GM13977 (cell line): Measurements from ENCODE around the gene GPR25.
A peak's percentile ranks its signal among the peaks of the same experiment; 100 is the strongest.

Source experiments
- DNase-seq: peaks from one replicate; pipeline ENCODE4 v3.0.0; 2012; ENCODE audit warnings: low spot score
- in situ Hi-C: fragments of 300-500 bp; cut with MboI; formaldehyde crosslinking; loops from one replicate; pipeline ENCODE4 v1.12.0; 2022; ENCODE audit warnings: low sequenced_read_pairs, low pct_unique_long_range_greater_than_20kb, mixed read lengths, inconsistent platforms; ENCODE audit not compliant: unreplicated experiment
- TF ChIP-seq, protein P1 (sequence below): IDR thresholded peaks from 2 replicates; pipeline ENCODE4 v1.5.1; 2012; ENCODE audit warnings: mild to moderate bottlenecking, control low read depth; ENCODE audit not compliant: insufficient read depth; ENCODE audit errors: extremely low read depth, missing control alignments

GPR25 gene, protein sequence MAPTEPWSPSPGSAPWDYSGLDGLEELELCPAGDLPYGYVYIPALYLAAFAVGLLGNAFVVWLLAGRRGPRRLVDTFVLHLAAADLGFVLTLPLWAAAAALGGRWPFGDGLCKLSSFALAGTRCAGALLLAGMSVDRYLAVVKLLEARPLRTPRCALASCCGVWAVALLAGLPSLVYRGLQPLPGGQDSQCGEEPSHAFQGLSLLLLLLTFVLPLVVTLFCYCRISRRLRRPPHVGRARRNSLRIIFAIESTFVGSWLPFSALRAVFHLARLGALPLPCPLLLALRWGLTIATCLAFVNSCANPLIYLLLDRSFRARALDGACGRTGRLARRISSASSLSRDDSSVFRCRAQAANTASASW

DNA sequence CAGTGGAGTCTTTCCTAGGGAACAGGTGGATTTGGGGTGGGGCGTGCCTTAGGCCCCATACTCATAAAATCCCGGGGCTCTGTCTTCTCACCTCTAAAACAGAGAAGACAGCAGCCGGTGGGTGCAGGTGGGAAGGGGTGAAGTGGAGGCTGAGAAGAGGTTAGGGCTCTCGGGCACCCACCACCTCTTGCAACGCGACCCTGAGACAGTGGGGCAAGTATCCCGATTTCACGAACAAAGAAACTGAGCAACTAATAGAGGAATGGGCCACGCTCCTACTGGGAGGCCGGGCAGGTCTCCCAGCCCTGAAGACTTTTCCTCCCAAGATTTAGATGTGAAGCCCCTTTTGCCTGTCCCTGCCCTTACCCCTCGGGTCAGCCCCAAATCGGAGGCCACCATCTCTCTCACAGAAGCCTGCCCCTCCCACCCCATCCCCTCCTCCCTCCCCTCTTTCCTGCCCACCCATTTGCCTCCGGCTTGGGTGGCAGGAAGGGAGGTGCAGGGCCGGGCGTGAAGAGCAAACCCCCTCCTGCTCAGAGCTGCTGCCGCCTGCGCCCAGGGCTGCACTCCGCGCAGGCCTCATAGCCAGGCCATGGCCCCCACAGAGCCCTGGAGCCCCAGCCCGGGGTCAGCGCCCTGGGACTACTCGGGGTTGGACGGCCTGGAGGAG is at the start of gene GPR25:
GPR25 (plus strand) TSS at position 536 of the 670 bp plus-strand sequence; CDS start at position 593, 57 bp downstream.
- DNase-seq: peak; percentile 14
- TF ChIP-seq, protein P1, sequence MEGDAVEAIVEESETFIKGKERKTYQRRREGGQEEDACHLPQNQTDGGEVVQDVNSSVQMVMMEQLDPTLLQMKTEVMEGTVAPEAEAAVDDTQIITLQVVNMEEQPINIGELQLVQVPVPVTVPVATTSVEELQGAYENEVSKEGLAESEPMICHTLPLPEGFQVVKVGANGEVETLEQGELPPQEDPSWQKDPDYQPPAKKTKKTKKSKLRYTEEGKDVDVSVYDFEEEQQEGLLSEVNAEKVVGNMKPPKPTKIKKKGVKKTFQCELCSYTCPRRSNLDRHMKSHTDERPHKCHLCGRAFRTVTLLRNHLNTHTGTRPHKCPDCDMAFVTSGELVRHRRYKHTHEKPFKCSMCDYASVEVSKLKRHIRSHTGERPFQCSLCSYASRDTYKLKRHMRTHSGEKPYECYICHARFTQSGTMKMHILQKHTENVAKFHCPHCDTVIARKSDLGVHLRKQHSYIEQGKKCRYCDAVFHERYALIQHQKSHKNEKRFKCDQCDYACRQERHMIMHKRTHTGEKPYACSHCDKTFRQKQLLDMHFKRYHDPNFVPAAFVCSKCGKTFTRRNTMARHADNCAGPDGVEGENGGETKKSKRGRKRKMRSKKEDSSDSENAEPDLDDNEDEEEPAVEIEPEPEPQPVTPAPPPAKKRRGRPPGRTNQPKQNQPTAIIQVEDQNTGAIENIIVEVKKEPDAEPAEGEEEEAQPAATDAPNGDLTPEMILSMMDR: no peak
- in situ Hi-C loops: no loop called here

DNA sequence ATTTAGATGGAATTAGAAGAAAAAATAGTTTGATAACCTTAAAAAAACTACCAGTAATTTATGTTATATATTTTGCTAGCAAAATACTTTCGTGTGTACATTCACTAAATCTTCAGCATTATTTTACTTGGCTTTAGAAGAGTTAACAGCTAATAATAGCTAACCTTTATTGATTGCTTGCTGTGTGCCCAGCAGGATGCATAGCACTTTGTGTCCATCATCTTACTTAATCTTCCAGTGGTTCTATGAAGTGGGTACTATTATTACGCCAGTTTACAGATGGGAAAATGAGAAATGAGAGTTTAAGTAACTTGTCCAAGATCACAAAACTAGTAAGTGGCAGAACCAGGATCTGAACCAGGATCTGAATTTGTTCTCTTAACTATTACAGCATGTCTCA is 41.7 kb upstream of the GPR25 start:
- DNase-seq: no peak
- TF ChIP-seq, protein P1: no peak
- in situ Hi-C loops: no loop called here

DNA sequence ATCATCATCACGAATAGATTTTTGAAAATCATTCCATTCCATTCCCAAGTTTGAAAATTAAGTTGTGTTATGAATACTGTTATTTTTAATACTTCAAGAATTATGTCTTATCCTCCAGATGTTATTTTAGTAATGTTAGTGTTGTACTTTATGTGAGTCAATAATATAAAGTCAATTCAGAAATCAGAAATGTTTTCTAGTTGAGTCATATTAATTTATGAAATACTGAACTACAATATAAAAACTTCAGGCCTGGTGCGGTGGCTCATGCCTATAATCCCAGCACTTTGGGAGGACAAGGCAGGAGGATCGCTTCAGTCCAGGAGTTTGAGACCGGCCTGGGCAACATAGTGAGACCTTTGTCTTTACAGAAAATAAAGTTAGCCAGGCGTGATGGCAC is 38.4 kb upstream of the GPR25 start:
- TF ChIP-seq, protein P1: no peak
- in situ Hi-C loops: no loop called here
- no peak for DNase-seq

DNA sequence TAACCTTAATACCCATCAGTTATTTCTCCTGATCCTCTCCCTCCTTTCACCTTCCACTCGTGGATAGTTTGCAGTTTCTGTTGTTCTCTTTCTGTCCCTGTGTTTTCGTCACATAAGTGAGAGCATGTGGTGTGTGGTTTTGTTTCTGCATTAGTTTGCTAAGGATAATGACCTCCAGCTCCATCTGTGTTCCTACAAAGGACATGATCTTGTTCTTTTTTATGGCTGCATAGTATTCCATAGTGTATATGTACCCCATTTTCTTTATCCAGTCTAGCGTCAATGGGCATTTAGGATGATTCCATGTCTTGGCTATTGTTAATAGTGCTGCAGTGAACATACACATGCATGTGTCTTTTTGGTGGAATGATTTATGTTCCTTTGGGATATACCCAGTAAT is 36.6 kb upstream of the GPR25 start:
- no peak for DNase-seq
- TF ChIP-seq, protein P1: no peak
- in situ Hi-C loops: no loop called here

DNA sequence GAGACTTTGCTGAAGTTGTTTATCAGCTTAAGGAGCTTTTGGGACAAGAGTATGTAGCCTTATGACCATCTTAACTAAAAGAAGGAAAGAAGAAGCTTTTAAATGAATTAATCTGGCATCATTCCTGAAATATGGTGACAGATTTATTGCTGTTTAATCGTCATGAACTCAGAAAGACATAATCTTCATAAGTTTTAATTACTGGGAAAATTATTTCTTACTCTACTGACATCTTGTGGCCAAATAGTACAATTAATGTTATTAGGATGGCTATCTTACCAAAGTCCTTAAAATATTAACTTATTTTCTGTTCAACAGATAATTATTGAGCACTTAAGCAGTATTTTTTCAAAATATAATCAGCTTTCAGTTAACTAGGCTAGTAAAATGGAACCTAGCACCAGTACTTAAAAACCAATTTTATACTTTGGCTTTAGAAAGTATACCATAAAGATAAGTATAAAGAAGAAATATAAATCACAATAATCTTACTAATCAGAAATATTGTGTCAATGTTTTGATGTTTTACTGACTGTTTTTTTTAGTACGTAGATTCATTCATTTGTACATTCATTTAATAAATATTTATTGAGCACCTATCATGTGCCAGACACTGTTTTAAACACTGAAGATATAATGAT is 34.7 kb upstream of the GPR25 start:
- in situ Hi-C loops: no loop called here
- peak; percentile 7 for DNase-seq
- TF ChIP-seq, protein P1: peak; percentile 36

DNA sequence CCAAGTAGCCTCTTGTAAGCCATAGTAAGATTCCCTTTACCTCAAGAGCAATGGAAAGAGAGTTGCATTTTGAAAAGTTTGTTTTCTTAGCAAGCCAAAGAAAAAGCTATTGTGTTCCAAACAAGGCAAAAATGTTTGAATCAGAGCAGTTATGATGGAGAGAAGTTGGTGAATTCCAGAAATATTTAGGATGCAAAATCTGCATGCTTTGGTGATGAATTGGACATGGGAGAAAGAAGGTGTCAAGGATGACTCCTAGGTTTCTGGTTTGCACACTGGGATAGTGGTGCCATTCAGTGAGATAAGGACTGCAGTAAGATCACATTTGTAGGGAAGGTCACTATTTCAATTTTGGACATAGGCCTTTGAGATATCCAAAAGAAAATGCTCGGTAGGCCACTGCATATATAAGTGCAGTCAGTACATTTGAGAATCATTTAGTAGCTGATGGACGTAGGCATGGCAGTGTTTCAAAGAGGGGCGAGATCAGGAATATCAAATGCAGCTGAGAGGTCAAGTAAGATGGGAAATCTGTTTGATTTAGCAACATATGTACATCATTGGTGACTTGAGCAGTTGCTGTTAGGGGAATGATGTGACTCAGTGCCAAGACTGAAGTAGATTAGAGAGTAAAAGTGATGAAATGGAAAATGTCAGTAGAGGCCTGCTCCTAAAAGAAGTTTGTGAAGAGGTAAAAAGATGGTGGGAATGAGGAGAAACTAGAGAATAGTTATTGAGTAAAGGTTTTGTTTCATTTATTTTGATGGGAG is 33.9 kb upstream of the GPR25 start:
- in situ Hi-C loops: no loop called here
- TF ChIP-seq, protein P1: no peak
- no peak for DNase-seq
